GM18511 (cell line): ENCODE measurements around the gene MRPL43.
"Not testable (repeated sequence)": the region's sequence is repeated elsewhere in the genome, so short reads cannot be mapped to it uniquely, and the experiment has no call there.

Source experiments
- ATAC-seq: cut with Tn5 transposase; IDR thresholded peaks from one replicate; pipeline ENCODE4 v1.9.1; 2021; ENCODE audit warnings: mild to moderate bottlenecking, moderate library complexity; ENCODE audit not compliant: unreplicated experiment

MRPL43 gene

GRCh38 chr10:100986952-100987684 lies at the start of gene MRPL43, which contains the start of gene TWNK:
MRPL43 (minus strand) TSS chr10:100987497; CDS start chr10:100987443, 54 bp downstream.
TWNK (plus strand) TSS chr10:100987543; CDS start chr10:100988211, 668 bp downstream.
- peak; percentile 89 for ATAC-seq

GRCh38 chr10:101036726-101037125 lies 49.4 kb upstream of the MRPL43 start:
- no peak for ATAC-seq

GRCh38 chr10:101035916-101036702 lies 48.8 kb upstream of the MRPL43 start:
- no peak for ATAC-seq

GRCh38 chr10:101035314-101035713 lies 48.0 kb upstream of the MRPL43 start:
- ATAC-seq = no peak

GRCh38 chr10:101034404-101034803 lies 47.1 kb upstream of the MRPL43 start:
- not testable (repeated sequence) for ATAC-seq

- no peak for ATAC-seq
Observed at GRCh38 chr10:101033276-101033675, 46.0 kb upstream of the MRPL43 start.

- ATAC-seq = peak; percentile 16
Observed at GRCh38 chr10:101032637-101033224, 45.4 kb upstream of the MRPL43 start.

GRCh38 chr10:101031796-101032636 lies 44.7 kb upstream of the MRPL43 start:
- peak; percentile 44 for ATAC-seq

GRCh38 chr10:101031128-101031795 lies 44.0 kb upstream of the MRPL43 start, which contains the start of the genes PDZD7 and SFXN3:
PDZD7 (minus strand) TSS chr10:101031129; CDS start chr10:101030219, 910 bp downstream.
SFXN3 (plus strand) TSS chr10:101031234; CDS start chr10:101034695, 3,461 bp downstream.
- ATAC-seq = peak; percentile 90

GRCh38 chr10:101030496-101031127 lies 43.3 kb upstream of the MRPL43 start:
- ATAC-seq = no peak

- no peak for ATAC-seq
Observed at GRCh38 chr10:101029520-101030295, 42.4 kb upstream of the MRPL43 start.

GRCh38 chr10:101028446-101029337 lies 41.4 kb upstream of the MRPL43 start:
- no peak for ATAC-seq

GRCh38 chr10:101027106-101027720 lies 39.9 kb upstream of the MRPL43 start:
- no peak for ATAC-seq

- no peak for ATAC-seq
Observed at GRCh38 chr10:101022967-101023705, 35.8 kb upstream of the MRPL43 start.

GRCh38 chr10:101021692-101022251 lies 34.5 kb upstream of the MRPL43 start:
- ATAC-seq = no peak

GRCh38 chr10:101021239-101021638 lies 33.9 kb upstream of the MRPL43 start:
- ATAC-seq = no peak
